HFFc6 (cell line): ENCODE measurements around the gene DAZAP1. TPM values are rescaled to one million over a fixed set of nuclear protein-coding genes. Genes with fewer than 3 reads are reported as not detected.
A peak's percentile ranks its signal among the peaks of the same experiment; 100 is the strongest.

ENCODE experiments used
- DNase-seq: peaks from one replicate; pipeline ENCODE4 v3.0.0-alpha.2; 2018
- H3K27ac Mint-ChIP-seq: 2 replicates; pipeline ENCODE4 v1.8.0; 2020; ENCODE audit warnings: mild to moderate bottlenecking, mixed read lengths
- H3K27me3 Mint-ChIP-seq: 2 replicates; pipeline ENCODE4 v1.8.0; 2021; ENCODE audit warnings: mild to moderate bottlenecking, moderate library complexity, mixed read lengths; ENCODE audit not compliant: insufficient read depth
- H3K36me3 Mint-ChIP-seq: 2 replicates; pipeline ENCODE4 v1.8.0; 2021; ENCODE audit warnings: low read depth, mixed read lengths
- H3K4me1 Mint-ChIP-seq: 2 replicates; pipeline ENCODE4 v1.8.0; 2020; ENCODE audit warnings: low read depth, mixed read lengths
- H3K4me3 Mint-ChIP-seq: 2 replicates; pipeline ENCODE4 v1.8.0; 2020; ENCODE audit warnings: mild to moderate bottlenecking, moderate library complexity, mixed read lengths
- H3K9me3 Mint-ChIP-seq: 2 replicates; pipeline ENCODE4 v1.8.0; 2020; ENCODE audit warnings: mild to moderate bottlenecking, mixed read lengths
- total RNA-seq, 6 experiments: library from RNA; stranded (reverse); fragmentation: NEBNext Ultra II Directional; extraction: Animal tissue kit (Norgen Biotek cat#: 25700); gene quantifications; 2 replicates in 1 of 6; 3 replicates in 5 of 6; pipeline ENCODE4 v1.2.3, GENCODE V29; 2021
- TF ChIP-seq, protein P1 (sequence below): fragments of 200-600 bp; sonication (generic); IDR thresholded peaks from 2 replicates; pipeline ENCODE4 v1.5.0; 2021; ENCODE audit warnings: antibody characterized with exemption, mild to moderate bottlenecking

Gene DAZAP1
- total RNA-seq, 6 experiments from 2014 or later = 87.2 to 109 (median 103) TPM

GRCh38 chr19:1379126-1379905 is 28.1 kb upstream of the DAZAP1 start:
- H3K27ac Mint-ChIP-seq = no peak overlapping the region
- H3K36me3 Mint-ChIP-seq = peaks cover 9% of the 10 kb centered on the region; the same call in 1 of the 2 replicates
- no peak for DNase-seq
- TF ChIP-seq, protein P1, sequence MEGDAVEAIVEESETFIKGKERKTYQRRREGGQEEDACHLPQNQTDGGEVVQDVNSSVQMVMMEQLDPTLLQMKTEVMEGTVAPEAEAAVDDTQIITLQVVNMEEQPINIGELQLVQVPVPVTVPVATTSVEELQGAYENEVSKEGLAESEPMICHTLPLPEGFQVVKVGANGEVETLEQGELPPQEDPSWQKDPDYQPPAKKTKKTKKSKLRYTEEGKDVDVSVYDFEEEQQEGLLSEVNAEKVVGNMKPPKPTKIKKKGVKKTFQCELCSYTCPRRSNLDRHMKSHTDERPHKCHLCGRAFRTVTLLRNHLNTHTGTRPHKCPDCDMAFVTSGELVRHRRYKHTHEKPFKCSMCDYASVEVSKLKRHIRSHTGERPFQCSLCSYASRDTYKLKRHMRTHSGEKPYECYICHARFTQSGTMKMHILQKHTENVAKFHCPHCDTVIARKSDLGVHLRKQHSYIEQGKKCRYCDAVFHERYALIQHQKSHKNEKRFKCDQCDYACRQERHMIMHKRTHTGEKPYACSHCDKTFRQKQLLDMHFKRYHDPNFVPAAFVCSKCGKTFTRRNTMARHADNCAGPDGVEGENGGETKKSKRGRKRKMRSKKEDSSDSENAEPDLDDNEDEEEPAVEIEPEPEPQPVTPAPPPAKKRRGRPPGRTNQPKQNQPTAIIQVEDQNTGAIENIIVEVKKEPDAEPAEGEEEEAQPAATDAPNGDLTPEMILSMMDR = no peak
- H3K4me1 Mint-ChIP-seq = peaks cover 2% of the 10 kb centered on the region; the same call in 1 of the 2 replicates
- H3K4me3 Mint-ChIP-seq = no peak overlapping the region
- H3K27me3 Mint-ChIP-seq = peaks cover 11% of the 10 kb centered on the region
- peaks cover 4% of the 10 kb centered on the region; the same call in 1 of the 2 replicates for H3K9me3 Mint-ChIP-seq

DNA sequence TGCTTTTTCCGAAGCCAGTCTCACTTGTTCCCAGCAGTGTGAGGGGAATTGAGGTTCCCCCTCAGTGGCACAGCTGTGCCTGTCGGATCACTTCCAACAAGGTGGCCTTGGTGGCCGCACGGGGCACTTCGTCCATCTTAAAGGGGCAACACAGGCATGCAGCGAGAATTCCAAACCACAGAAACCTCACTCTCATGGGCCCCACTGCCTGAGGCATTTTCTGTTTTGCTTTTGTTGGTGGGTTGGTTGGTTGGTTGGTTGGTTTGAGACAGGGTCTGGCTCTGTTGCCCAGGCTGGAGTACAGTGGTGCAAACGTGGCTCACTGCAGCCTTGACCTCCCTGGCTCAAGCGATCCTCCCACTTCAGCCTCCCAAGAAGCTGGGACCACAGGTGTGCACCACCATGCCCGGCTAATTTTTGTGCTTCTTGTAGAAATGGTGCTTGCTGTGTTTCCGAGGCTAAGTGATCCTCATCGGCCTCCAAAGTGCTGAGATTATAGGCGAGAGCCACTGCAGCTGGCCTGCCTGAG is 27.4 kb upstream of the DAZAP1 start:
- Mint-ChIP-seq H3K27me3 (peaks cover 13% of the 10 kb centered on the region), H3K9me3 (peaks cover 4% of the 10 kb centered on the region; the same call in 1 of the 2 replicates), H3K27ac (no peak overlapping the region), H3K36me3 (peaks cover 8% of the 10 kb centered on the region; the same call in 1 of the 2 replicates), H3K4me1 (peaks cover 7% of the 10 kb centered on the region; the same call in 1 of the 2 replicates), H3K4me3 (no peak overlapping the region)
- TF ChIP-seq, protein P1 = no peak
- DNase-seq = no peak

DNA sequence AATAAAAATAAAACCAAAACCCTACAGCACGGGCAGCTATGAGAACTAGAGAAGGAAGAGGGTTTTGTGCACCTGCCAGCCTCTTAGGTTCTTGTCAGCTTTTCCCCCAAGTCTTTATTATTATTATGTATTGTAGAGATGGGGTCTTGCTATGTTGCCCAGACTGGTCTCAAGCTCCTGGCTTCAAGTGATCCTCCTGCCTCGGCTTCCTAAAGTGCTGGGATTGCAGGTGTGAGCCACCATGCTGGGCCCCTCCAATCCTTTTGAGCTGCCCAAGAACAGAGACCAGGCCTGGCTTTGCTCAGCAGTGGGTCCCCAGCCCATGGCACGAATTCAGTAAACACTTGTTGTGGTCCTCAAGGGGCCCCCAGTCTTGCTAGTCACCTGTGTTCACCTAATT is 25.1 kb upstream of the DAZAP1 start:
- DNase-seq = no peak
- H3K36me3 Mint-ChIP-seq = no peaks in the 10 kb centered on the region
- no peak overlapping the region for H3K27ac Mint-ChIP-seq
- peaks cover 4% of the 10 kb centered on the region; the same call in 1 of the 2 replicates for H3K9me3 Mint-ChIP-seq
- H3K4me3 Mint-ChIP-seq = no peak overlapping the region
- H3K27me3 Mint-ChIP-seq = peaks cover 9% of the 10 kb centered on the region
- peaks cover 7% of the 10 kb centered on the region; the same call in 1 of the 2 replicates for H3K4me1 Mint-ChIP-seq
- TF ChIP-seq, protein P1 = no peak

DNA sequence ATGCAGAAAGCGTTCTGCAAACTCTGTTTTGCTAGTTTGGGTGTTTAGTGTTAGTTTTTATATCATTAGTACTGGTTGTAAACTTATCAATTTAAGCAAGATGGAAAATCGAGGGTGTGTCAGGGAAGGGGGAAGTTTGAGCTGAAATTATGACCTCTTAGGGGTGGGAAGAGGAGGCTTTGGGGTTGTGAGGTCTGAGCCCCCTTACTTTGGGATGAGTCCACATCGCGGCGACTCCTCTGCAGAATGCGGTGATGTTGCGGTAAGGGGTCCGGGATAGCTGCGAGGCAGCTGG is 24.4 kb upstream of the DAZAP1 start:
- H3K9me3 Mint-ChIP-seq = peaks cover 4% of the 10 kb centered on the region; the same call in 1 of the 2 replicates
- H3K36me3 Mint-ChIP-seq = no peaks in the 10 kb centered on the region
- peak overlapping the region; percentile 88 for H3K27ac Mint-ChIP-seq
- peak; percentile 82 for DNase-seq
- TF ChIP-seq, protein P1 = no peak
- peaks cover 7% of the 10 kb centered on the region; the same call in 1 of the 2 replicates for H3K4me1 Mint-ChIP-seq
- peaks cover 9% of the 10 kb centered on the region for H3K27me3 Mint-ChIP-seq
- H3K4me3 Mint-ChIP-seq = peak overlapping the region; percentile 90

DNA sequence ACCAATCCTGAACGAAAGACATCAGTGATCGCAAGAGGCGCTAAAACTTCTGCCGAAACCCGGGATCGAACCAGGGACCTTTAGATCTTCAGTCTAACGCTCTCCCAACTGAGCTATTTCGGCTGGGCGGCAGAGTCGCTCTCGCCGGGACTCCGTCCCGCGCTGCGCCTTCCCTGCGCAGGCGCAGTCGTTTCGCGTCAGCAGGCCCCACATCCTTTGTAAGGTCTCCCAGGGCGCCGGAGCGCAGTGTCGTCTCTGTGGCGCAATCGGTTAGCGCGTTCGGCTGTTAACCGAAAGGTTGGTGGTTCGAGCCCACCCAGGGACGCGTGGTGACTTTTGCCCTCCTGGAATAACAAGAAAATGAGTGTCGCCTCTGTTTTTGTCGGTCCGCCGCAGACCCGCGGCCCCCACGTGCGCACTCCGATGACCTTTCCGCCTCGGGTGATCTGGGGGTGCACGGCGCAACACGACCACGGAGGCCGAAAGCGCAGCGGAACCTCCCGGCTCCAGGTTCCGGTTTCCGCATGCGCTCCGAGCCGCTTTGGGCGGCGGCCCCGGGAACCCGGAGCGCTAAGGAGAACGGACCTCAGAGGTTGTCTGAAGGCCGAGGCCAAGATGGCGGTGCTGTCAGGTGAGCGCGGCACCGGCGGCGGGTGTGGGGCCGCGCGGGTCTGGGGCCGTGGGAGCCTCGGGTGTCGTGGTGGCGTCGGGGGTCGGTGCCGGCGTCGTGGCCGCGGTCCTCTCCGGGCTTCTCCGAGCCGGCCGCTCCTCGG is 23.9 kb upstream of the DAZAP1 start, which contains the start of gene NDUFS7:
NDUFS7 (plus strand) TSS at position 596 of the 773 bp plus-strand sequence; CDS start at position 616, 20 bp downstream.
- Mint-ChIP-seq H3K4me3 (peak within 1 kb of the TSS; percentile 90), H3K27ac (peak within 1 kb of the TSS; percentile 88), H3K36me3 (no peaks in the 10 kb centered on the region), H3K27me3 (peaks cover 8% of the 10 kb centered on the region), H3K9me3 (peaks cover 4% of the 10 kb centered on the region; the same call in 1 of the 2 replicates), H3K4me1 (peaks cover 7% of the 10 kb centered on the region; the same call in 1 of the 2 replicates)
- DNase-seq = peak; percentile 89
- TF ChIP-seq, protein P1 = no peak
